Measurements from ENCODE around the gene CYS1.
"Not testable (repeated sequence)": the region's sequence is repeated elsewhere in the genome, so short reads cannot be mapped to it uniquely, and the experiment has no call there.

Gene CYS1

GRCh38 chr2:10022041-10022421 lies 58.2 kb downstream of the CYS1 start:
- DNase-seq (ENCODE audit: low read depth) = no peak
- no peak overlapping the region for H3K4me3 ChIP-seq (ENCODE audit: low read depth, low read length)
- in situ Hi-C loops (cut with HindIII; ENCODE audit: low sequenced_read_pairs) = no loop called here
- no peak for TF ChIP-seq CTCF (IDR thresholded peaks at IDR 0.05; ENCODE audit: low read depth, low read length, missing control alignments)

GRCh38 chr2:10019602-10020400 lies 60.4 kb downstream of the CYS1 start:
- no peak for DNase-seq (ENCODE audit: low read depth)
- in situ Hi-C loops (cut with HindIII; ENCODE audit: low sequenced_read_pairs) = no loop called here

GRCh38 chr2:10019174-10019573 lies 61.0 kb downstream of the CYS1 start:
- no peak for TF ChIP-seq CTCF (IDR thresholded peaks at IDR 0.05; ENCODE audit: low read depth, low read length, missing control alignments)
- DNase-seq (ENCODE audit: low read depth) = no peak
- H3K4me3 ChIP-seq (ENCODE audit: low read depth, low read length) = no peak overlapping the region
- in situ Hi-C loops (cut with HindIII; ENCODE audit: low sequenced_read_pairs) = no loop called here

More at GRCh38 chr2:10019602-10020400, 60.4 kb downstream of the CYS1 start:
- H3K4me3 ChIP-seq (ENCODE audit: low read depth, low read length) = no peak overlapping the region
- no peak for TF ChIP-seq CTCF (IDR thresholded peaks at IDR 0.05; ENCODE audit: low read depth, low read length, missing control alignments)

GRCh38 chr2:10017313-10017941 lies 62.8 kb downstream of the CYS1 start:
- in situ Hi-C loops (cut with HindIII; ENCODE audit: low sequenced_read_pairs) = no loop called here
- no peak for TF ChIP-seq CTCF (IDR thresholded peaks at IDR 0.05; ENCODE audit: low read depth, low read length, missing control alignments)

GRCh38 chr2:10016802-10017258 lies 63.4 kb downstream of the CYS1 start:
- no peak for DNase-seq (ENCODE audit: low read depth)
- H3K4me3 ChIP-seq (ENCODE audit: low read depth, low read length) = no peak overlapping the region
- TF ChIP-seq CTCF (IDR thresholded peaks at IDR 0.05; ENCODE audit: low read depth, low read length, missing control alignments) = no peak
- in situ Hi-C loops (cut with HindIII; ENCODE audit: low sequenced_read_pairs) = no loop called here

More at GRCh38 chr2:10017313-10017941, 62.8 kb downstream of the CYS1 start:
- no peak for DNase-seq (ENCODE audit: low read depth)
- no peak overlapping the region for H3K4me3 ChIP-seq (ENCODE audit: low read depth, low read length)

- TF ChIP-seq CTCF (IDR thresholded peaks at IDR 0.05; ENCODE audit: low read depth, low read length, missing control alignments) = no peak
- no peak for DNase-seq (ENCODE audit: low read depth)
- in situ Hi-C loops (cut with HindIII; ENCODE audit: low sequenced_read_pairs) = no loop called here
- H3K4me3 ChIP-seq (ENCODE audit: low read depth, low read length) = no peak overlapping the region
Observed at GRCh38 chr2:10016001-10016801, 64.0 kb downstream of the CYS1 start.

GRCh38 chr2:10015376-10015989 lies 64.7 kb downstream of the CYS1 start:
- DNase-seq (ENCODE audit: low read depth); H3K4me3 ChIP-seq (ENCODE audit: low read depth, low read length); in situ Hi-C loops (cut with HindIII; ENCODE audit: low sequenced_read_pairs): not testable (repeated sequence)
